Activated CD4-positive, alpha-beta T cell treated with anti-CD3 and anti-CD28 coated beads, Interleukin-10, Interleukin-2, amounts not matched to agents 100 ng/mL and 50 ng/mL, durations not matched to agents 16 hours and 8 hours (primary cell): ENCODE measurements around the gene PIP5K1C.

Source experiments
- DNase-seq: peaks from one replicate; pipeline ENCODE4 v3.0.0-alpha.2; 2020

PIP5K1C gene

GRCh38 chr19:3693025-3693925 is 7.0 kb downstream of the PIP5K1C start:
- DNase-seq: no peak

- DNase-seq: peak; percentile 48
These were observed 7.9 kb downstream of the PIP5K1C start for GRCh38 chr19:3692141-3693024.

GRCh38 chr19:3691726-3692125 is 8.5 kb downstream of the PIP5K1C start:
- DNase-seq: no peak

- no peak for DNase-seq
These were observed 8.9 kb downstream of the PIP5K1C start for GRCh38 chr19:3691372-3691716.

GRCh38 chr19:3690551-3691371 is 9.5 kb downstream of the PIP5K1C start:
- DNase-seq: peak; percentile 21

GRCh38 chr19:3687774-3688706 is 12.2 kb downstream of the PIP5K1C start:
- no peak for DNase-seq

- no peak for DNase-seq
These were observed 12.9 kb downstream of the PIP5K1C start for GRCh38 chr19:3687393-3687773.

- no peak for DNase-seq
These were observed 15.4 kb downstream of the PIP5K1C start for GRCh38 chr19:3684817-3685410.

- no peak for DNase-seq
These were observed 16.0 kb downstream of the PIP5K1C start for GRCh38 chr19:3684054-3684816.

- no peak for DNase-seq
These were observed 16.7 kb downstream of the PIP5K1C start for GRCh38 chr19:3683405-3684053.

GRCh38 chr19:3682741-3683404 is 17.4 kb downstream of the PIP5K1C start:
- no peak for DNase-seq

GRCh38 chr19:3682286-3682685 is 18.0 kb downstream of the PIP5K1C start:
- DNase-seq: no peak

GRCh38 chr19:3680939-3681338 is 19.3 kb downstream of the PIP5K1C start:
- DNase-seq: no peak

GRCh38 chr19:3679581-3679980 is 20.7 kb downstream of the PIP5K1C start:
- DNase-seq: no peak

- DNase-seq: no peak
These were observed 21.1 kb downstream of the PIP5K1C start for GRCh38 chr19:3679138-3679537.

GRCh38 chr19:3678188-3678587 is 22.1 kb downstream of the PIP5K1C start:
- no peak for DNase-seq

GRCh38 chr19:3674784-3675543 is 25.3 kb downstream of the PIP5K1C start:
- no peak for DNase-seq
